SK-N-SH treated with all-trans-retinoic acid at 6 μM for 48 hours (cell line): ENCODE data around the gene BNIPL.

ENCODE experiments used
- ATAC-seq: fragments of 200-7000 bp; cut with Tn5 transposase; 3 replicates; pipeline ENCODE4 v1.9.1; 2020; ENCODE audit warnings: mild to moderate bottlenecking, moderate library complexity
- ARNTL ChIP-seq: fragments of 450-650 bp; formaldehyde crosslinking; IDR thresholded peaks from 2 replicates; pipeline ENCODE4 v1.5.0; 2020; ENCODE audit warnings: low read depth, mild to moderate bottlenecking, moderate library complexity, borderline replicate concordance
- BACH2 ChIP-seq: fragments of 250-450 bp; sonication (Bioruptor Pico); IDR thresholded peaks from 2 replicates; pipeline ENCODE4 v1.9.0; 2021; ENCODE audit warnings: mild to moderate bottlenecking, borderline replicate concordance
- CSDC2 ChIP-seq: fragments of 250-450 bp; sonication (Bioruptor Pico); IDR thresholded peaks from 2 replicates; pipeline ENCODE4 v1.5.0; 2020; ENCODE audit warnings: mild to moderate bottlenecking, moderate library complexity
- ESRRG ChIP-seq: fragments of 250-450 bp; sonication (Bioruptor Pico); IDR thresholded peaks from 2 replicates; pipeline ENCODE4 v1.6.1; 2021; ENCODE audit warnings: mild to moderate bottlenecking
- GLIS3 ChIP-seq: fragments of 250-450 bp; sonication (Bioruptor Pico); IDR thresholded peaks from 2 replicates; pipeline ENCODE4 v1.5.0; 2020; ENCODE audit warnings: mild to moderate bottlenecking, moderate library complexity
- OSR1 ChIP-seq: fragments of 250-450 bp; sonication (Bioruptor Pico); IDR thresholded peaks from 2 replicates; pipeline ENCODE4 v1.8.0; 2022; ENCODE audit warnings: moderate library complexity, mild to moderate bottlenecking, inconsistent platforms
- RARB ChIP-seq: fragments of 250-450 bp; sonication (Bioruptor Pico); IDR thresholded peaks from 2 replicates; pipeline ENCODE4 v1.8.0; 2021; ENCODE audit warnings: mild to moderate bottlenecking, moderate library complexity
- SNAI2 ChIP-seq: fragments of 250-450 bp; sonication (Bioruptor Pico); IDR thresholded peaks from 2 replicates; pipeline ENCODE4 v1.5.0; 2020; ENCODE audit warnings: mild to moderate bottlenecking, moderate library complexity
- TCF4 ChIP-seq: fragments of 250-450 bp; sonication (Bioruptor Pico); IDR thresholded peaks from 2 replicates; pipeline ENCODE4 v1.8.0; 2021; ENCODE audit warnings: mild to moderate bottlenecking, moderate library complexity, borderline replicate concordance
- TOX ChIP-seq: fragments of 250-450 bp; sonication (Bioruptor Pico); IDR thresholded peaks from 2 replicates; pipeline ENCODE4 v1.8.0; 2021; ENCODE audit warnings: mild to moderate bottlenecking, moderate library complexity, borderline replicate concordance
- ZC3H10 ChIP-seq: fragments of 250-450 bp; sonication (Bioruptor Pico); IDR thresholded peaks from 2 replicates; pipeline ENCODE4 v1.5.1; 2021; ENCODE audit warnings: mild to moderate bottlenecking, moderate library complexity
- ZFP3 ChIP-seq: fragments of 250-450 bp; sonication (Bioruptor Pico); IDR thresholded peaks from 2 replicates; pipeline ENCODE4 v1.5.0; 2020; ENCODE audit warnings: mild to moderate bottlenecking, moderate library complexity
- ZFP30 ChIP-seq: fragments of 450-650 bp; formaldehyde crosslinking; IDR thresholded peaks from 2 replicates; pipeline ENCODE4 v1.5.0; 2022; ENCODE audit warnings: mild to moderate bottlenecking, moderate library complexity
- ZNF70 ChIP-seq: fragments of 450-650 bp; formaldehyde crosslinking; IDR thresholded peaks from 2 replicates; pipeline ENCODE4 v1.5.0; 2020; ENCODE audit warnings: mild to moderate bottlenecking, moderate library complexity
- ZNF8 ChIP-seq: fragments of 450-650 bp; formaldehyde crosslinking; IDR thresholded peaks from 2 replicates; pipeline ENCODE4 v1.5.0; 2020; ENCODE audit warnings: mild to moderate bottlenecking, moderate library complexity
- TF ChIP-seq, protein P1 (sequence below): fragments of 250-450 bp; sonication (Bioruptor Pico); IDR thresholded peaks from 2 replicates; pipeline ENCODE4 v1.8.0; 2021; ENCODE audit warnings: low read depth, mild to moderate bottlenecking, moderate library complexity, borderline replicate concordance
- TF ChIP-seq, protein P2 (sequence below): fragments of 250-450 bp; sonication (Bioruptor Pico); IDR thresholded peaks from 2 replicates; pipeline ENCODE4 v1.5.0; 2020; ENCODE audit warnings: mild to moderate bottlenecking, moderate library complexity
- TF ChIP-seq, protein P3 (sequence below): fragments of 250-450 bp; sonication (Bioruptor Pico); IDR thresholded peaks from 2 replicates; pipeline ENCODE4 v1.5.1; 2020; ENCODE audit warnings: low read depth, mild to moderate bottlenecking, moderate library complexity

BNIPL gene

DNA sequence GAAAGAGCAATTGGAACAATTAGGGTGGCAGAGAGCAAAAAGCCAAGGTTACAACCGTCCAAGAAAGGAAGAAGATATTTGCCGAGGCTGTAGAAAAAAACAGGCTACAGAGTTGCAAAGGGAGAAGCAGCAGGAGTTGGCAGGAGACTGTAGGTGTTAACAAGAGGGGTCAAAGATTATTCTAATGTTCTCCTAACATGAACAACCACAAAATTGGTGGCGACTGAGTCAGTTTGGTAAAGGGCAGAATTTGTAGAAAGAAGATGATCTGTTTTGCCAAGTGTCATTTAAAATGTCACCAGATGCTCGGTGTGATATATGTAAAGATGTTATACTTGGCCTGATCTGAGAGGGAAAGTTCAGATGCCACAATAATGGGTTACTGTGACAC, 28.5 kb upstream of the BNIPL start:
- TF ChIP-seq ZNF70 (no peak), SNAI2 (CRISPR knock-in tag) (no peak), BACH2 (CRISPR knock-in tag) (no peak), CSDC2 (CRISPR knock-in tag) (no peak), ZC3H10 (CRISPR knock-in tag) (no peak), TCF4 (no peak), ZNF8 (CRISPR knock-in tag) (no peak), GLIS3 (CRISPR knock-in tag) (no peak), ESRRG (no peak), ZFP30 (CRISPR knock-in tag) (no peak), OSR1 (CRISPR knock-in tag) (no peak), TOX (CRISPR knock-in tag) (no peak), RARB (CRISPR knock-in tag) (no peak), ZFP3 (CRISPR knock-in tag) (no peak), ARNTL (no peak)
- TF ChIP-seq, protein P1, sequence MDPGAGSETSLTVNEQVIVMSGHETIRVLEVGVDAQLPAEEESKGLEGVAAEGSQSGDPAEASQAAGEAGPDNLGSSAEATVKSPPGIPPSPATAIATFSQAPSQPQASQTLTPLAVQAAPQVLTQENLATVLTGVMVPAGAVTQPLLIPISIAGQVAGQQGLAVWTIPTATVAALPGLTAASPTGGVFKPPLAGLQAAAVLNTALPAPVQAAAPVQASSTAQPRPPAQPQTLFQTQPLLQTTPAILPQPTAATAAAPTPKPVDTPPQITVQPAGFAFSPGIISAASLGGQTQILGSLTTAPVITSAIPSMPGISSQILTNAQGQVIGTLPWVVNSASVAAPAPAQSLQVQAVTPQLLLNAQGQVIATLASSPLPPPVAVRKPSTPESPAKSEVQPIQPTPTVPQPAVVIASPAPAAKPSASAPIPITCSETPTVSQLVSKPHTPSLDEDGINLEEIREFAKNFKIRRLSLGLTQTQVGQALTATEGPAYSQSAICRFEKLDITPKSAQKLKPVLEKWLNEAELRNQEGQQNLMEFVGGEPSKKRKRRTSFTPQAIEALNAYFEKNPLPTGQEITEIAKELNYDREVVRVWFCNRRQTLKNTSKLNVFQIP (CRISPR knock-in tag) = no peak
- TF ChIP-seq, protein P2, sequence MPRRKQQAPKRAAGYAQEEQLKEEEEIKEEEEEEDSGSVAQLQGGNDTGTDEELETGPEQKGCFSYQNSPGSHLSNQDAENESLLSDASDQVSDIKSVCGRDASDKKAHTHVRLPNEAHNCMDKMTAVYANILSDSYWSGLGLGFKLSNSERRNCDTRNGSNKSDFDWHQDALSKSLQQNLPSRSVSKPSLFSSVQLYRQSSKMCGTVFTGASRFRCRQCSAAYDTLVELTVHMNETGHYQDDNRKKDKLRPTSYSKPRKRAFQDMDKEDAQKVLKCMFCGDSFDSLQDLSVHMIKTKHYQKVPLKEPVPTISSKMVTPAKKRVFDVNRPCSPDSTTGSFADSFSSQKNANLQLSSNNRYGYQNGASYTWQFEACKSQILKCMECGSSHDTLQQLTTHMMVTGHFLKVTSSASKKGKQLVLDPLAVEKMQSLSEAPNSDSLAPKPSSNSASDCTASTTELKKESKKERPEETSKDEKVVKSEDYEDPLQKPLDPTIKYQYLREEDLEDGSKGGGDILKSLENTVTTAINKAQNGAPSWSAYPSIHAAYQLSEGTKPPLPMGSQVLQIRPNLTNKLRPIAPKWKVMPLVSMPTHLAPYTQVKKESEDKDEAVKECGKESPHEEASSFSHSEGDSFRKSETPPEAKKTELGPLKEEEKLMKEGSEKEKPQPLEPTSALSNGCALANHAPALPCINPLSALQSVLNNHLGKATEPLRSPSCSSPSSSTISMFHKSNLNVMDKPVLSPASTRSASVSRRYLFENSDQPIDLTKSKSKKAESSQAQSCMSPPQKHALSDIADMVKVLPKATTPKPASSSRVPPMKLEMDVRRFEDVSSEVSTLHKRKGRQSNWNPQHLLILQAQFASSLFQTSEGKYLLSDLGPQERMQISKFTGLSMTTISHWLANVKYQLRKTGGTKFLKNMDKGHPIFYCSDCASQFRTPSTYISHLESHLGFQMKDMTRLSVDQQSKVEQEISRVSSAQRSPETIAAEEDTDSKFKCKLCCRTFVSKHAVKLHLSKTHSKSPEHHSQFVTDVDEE (CRISPR knock-in tag) = no peak
- no peak for ATAC-seq

DNA sequence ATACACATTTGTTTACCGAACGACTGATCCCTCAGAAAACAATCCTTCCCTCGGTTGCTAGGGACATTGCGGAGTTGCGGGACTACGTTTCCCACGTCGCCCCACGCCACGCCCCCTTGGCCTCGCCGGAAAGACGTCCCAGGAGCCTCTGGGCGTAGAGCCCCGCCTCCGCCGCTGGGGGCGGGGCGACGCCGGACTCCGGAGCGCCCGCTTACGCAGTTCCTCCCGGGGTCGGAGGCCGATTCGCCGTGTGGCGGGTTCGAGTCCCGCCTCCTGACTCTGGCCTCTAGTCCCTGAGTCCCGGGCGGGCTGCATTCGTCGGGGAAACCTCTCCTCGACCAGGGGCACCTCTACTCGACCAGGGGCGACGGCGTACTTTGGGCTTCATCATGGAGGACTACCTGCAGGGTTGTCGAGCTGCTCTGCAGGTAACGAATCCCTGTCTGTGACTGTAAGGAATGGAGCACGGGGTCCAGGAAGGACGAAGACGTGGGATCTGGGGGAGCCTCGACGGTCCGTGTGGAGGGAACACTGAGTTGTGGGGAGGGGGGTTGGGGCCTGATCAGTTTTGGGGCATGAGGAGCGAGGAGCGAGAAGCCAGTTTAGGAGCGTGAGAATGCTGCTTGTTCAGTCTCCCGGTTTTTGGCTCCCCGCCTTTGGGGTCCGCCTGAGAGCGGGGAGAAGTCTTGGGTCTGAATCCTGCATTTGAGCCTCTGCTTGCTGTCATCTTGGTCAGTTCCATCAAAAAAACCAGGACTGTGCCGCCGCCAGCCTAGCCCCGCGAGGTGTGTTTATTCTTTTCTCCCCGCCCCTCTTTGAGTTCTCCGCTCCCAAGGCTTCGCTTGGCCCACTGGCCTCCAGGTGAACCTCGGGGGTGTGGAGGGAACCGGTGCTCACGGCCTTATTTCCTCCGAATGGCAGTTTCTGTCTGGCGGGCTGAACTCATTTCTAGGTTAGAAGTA, 27.9 kb upstream of the BNIPL start, which contains the start of gene PRUNE1:
Gene PRUNE1, plus strand, starts transcription at position 206 of the 962 bp plus-strand sequence. Its CDS starts 184 bp downstream, at position 390.
- no peak for TF ChIP-seq ARNTL
- peak; percentile 45; the same call in 1 of the 2 replicates for TF ChIP-seq OSR1 (CRISPR knock-in tag)
- TF ChIP-seq, all 23 proteins: peak for 1
- peak; percentile 80 for ATAC-seq

DNA sequence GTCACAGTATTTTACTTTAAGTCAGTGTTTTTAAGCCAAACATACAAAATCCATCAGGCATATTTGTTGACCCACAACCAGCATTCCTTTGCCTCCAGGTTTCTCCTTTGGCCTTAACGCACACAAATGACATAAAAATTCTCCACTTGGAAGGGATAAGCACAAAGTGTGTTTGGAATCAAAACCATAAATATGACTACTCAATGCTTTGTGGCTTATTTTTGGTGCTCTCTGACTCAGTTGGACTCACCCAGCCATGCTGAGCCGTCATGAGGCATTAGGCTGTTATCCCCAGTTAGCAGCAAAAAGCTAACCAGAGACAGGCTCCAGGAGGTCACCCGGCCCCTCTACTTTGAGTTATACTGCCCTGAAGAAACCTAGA, 27.2 kb upstream of the BNIPL start:
- TF ChIP-seq, protein P1 (CRISPR knock-in tag) = no peak
- TF ChIP-seq CSDC2 (CRISPR knock-in tag) (no peak), ARNTL (no peak), ZFP3 (CRISPR knock-in tag) (no peak), RARB (CRISPR knock-in tag) (no peak), GLIS3 (CRISPR knock-in tag) (no peak), ZNF8 (CRISPR knock-in tag) (no peak)
- TF ChIP-seq, protein P3, sequence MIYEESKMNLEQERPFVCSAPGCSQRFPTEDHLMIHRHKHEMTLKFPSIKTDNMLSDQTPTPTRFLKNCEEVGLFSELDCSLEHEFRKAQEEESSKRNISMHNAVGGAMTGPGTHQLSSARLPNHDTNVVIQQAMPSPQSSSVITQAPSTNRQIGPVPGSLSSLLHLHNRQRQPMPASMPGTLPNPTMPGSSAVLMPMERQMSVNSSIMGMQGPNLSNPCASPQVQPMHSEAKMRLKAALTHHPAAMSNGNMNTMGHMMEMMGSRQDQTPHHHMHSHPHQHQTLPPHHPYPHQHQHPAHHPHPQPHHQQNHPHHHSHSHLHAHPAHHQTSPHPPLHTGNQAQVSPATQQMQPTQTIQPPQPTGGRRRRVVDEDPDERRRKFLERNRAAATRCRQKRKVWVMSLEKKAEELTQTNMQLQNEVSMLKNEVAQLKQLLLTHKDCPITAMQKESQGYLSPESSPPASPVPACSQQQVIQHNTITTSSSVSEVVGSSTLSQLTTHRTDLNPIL (CRISPR knock-in tag) = no peak
- TF ChIP-seq, protein P2 (CRISPR knock-in tag) = no peak
- TF ChIP-seq, all 23 proteins: peak for 0
- ATAC-seq = no peak
